HCT116 (cell line): ENCODE measurements around the gene CAPN13. TPM values are rescaled to one million over a fixed set of nuclear protein-coding genes. Genes with fewer than 3 reads are reported as not detected.

ENCODE experiments used
- ATAC-seq: fragments of 200-7000 bp; cut with Tn5 transposase; 2 replicates; pipeline ENCODE4 v1.9.1; 2020; ENCODE audit warnings: mild to moderate bottlenecking, moderate library complexity
- BruUV-seq: library from RNA; stranded (reverse); fragments of 400-500 nt; replicated peaks from 2 replicates; lab custom pipeline; 2021; lab: Mats Ljungman, UMichigan
- CTCF ChIA-PET: fragments of 300-600 bp; sonication (Branson Sonifier 250); formaldehyde crosslinking; loops from one replicate; lab custom pipeline; 2021; ENCODE audit warnings: antibody characterized with exemption; lab: Charles Lee
- POLR2A ChIA-PET: fragments of 300-600, 350-600 bp; sonication (Branson Sonifier 250); formaldehyde crosslinking; loops from one replicate; lab custom pipeline; 2021; ENCODE audit warnings: antibody characterized with exemption; lab: Charles Lee
- RAD21 ChIA-PET, 2 experiments: fragments of 300-600 bp; sonication (Branson Sonifier 250); formaldehyde crosslinking; loops; one replicate each; lab custom pipeline; 2023; ENCODE audit warnings: low total read pairs in 2 of 2; ENCODE audit not compliant: uncharacterized antibody in 2 of 2, unreplicated experiment in 2 of 2, low non-redundant PET in 1 of 2; lab: Charles Lee
- DNase-seq: peaks from one replicate; pipeline ENCODE4 v3.0.0-alpha.2; 2010; ENCODE audit warnings: low read depth, low spot score
- H2AFZ ChIP-seq: fragments of 200-600 bp; shearing (Covaris generic), sonication (generic); 2 replicates; pipeline ENCODE4 v1.6.1; 2017; ENCODE audit warnings: low read depth, mixed run types, mixed read lengths, antibody characterized with exemption, low read length; ENCODE audit not compliant: poor library complexity, severe bottlenecking
- H3K27ac ChIP-seq: 2 replicates; pipeline ENCODE4 v1.5.1; 2012; ENCODE audit warnings: low read depth, low read length
- H3K27me3 ChIP-seq: fragments of 200-600 bp; sonication (generic); 2 replicates; pipeline ENCODE4 v1.6.1; 2016; ENCODE audit warnings: mixed run types, low read length, mixed read lengths; ENCODE audit not compliant: insufficient read depth
- H3K36me3 ChIP-seq, 2 experiments: fragments of 200-500 bp in 1 of 2; fragments of 200-600 bp in 1 of 2; sonication (Bioruptor generic) in 1 of 2; sonication (generic) in 1 of 2; 2 replicates each; pipeline versions ENCODE4 v1.5.1 to v1.6.1; 2014 to 2016; ENCODE audit warnings: low read length in 2 of 2, inconsistent platforms in 1 of 2, mixed read lengths in 1 of 2, mixed run types in 1 of 2; ENCODE audit not compliant: insufficient read depth in 2 of 2, control insufficient read depth in 1 of 2
- H3K4me1 ChIP-seq, 2 experiments: fragments of 200-600 bp in 1 of 2; sonication (generic) in 1 of 2; 2 replicates each; pipeline versions ENCODE4 v1.5.1 to v1.6.1; 2012 to 2017; ENCODE audit warnings: low read length in 2 of 2, inconsistent platforms in 1 of 2, mild to moderate bottlenecking in 1 of 2, mixed read lengths in 1 of 2, mixed run types in 1 of 2, moderate library complexity in 1 of 2; ENCODE audit not compliant: insufficient read depth in 2 of 2, control insufficient read depth in 1 of 2
- H3K4me2 ChIP-seq: fragments of 200-600 bp; sonication (generic); 2 replicates; pipeline ENCODE4 v1.6.1; 2017; ENCODE audit warnings: mixed run types, low read length, mixed read lengths
- H3K4me3 ChIP-seq, 2 experiments: fragments of 200-600 bp in 1 of 2; sonication (generic) in 1 of 2; replicated peaks in 1 of 2; 2 replicates each; pipeline ENCODE4 v1.5.1; 2011 to 2016; ENCODE audit warnings: low read length in 2 of 2, control low read depth in 1 of 2, low read depth in 1 of 2, mild to moderate bottlenecking in 1 of 2, mixed read lengths in 1 of 2, mixed run types in 1 of 2
- H3K79me2 ChIP-seq: fragments of 200-600 bp; sonication (generic); 2 replicates; pipeline ENCODE4 v1.6.1; 2017; ENCODE audit warnings: mild to moderate bottlenecking, mixed run types, low read length, moderate library complexity, mixed read lengths; ENCODE audit not compliant: insufficient read depth
- H3K9ac ChIP-seq: fragments of 200-600 bp; sonication (generic); 2 replicates; pipeline ENCODE4 v1.6.1; 2016; ENCODE audit warnings: low read length, mixed read lengths
- H3K9me2 ChIP-seq: fragments of 200-600 bp; sonication (generic), shearing (Covaris generic); 2 replicates; pipeline ENCODE4 v1.6.1; 2017; ENCODE audit warnings: mixed run types, mild to moderate bottlenecking, moderate library complexity; ENCODE audit not compliant: insufficient read depth
- H3K9me3 ChIP-seq, 2 experiments: fragments of 200-500 bp in 1 of 2; fragments of 200-600 bp in 1 of 2; sonication (Bioruptor generic) in 1 of 2; sonication (generic) in 1 of 2; 2 replicates each; pipeline ENCODE4 v1.6.1; 2014 to 2017; ENCODE audit warnings: low read length in 2 of 2, mixed read lengths in 2 of 2, inconsistent platforms in 1 of 2, low read depth in 1 of 2, mild to moderate bottlenecking in 1 of 2, mixed run types in 1 of 2, moderate library complexity in 1 of 2; ENCODE audit not compliant: control insufficient read depth in 1 of 2, insufficient read depth in 1 of 2
- H4K20me1 ChIP-seq: fragments of 200-600 bp; sonication (generic), shearing (Covaris generic); 2 replicates; pipeline ENCODE4 v1.6.1; 2017; ENCODE audit warnings: mixed run types, mild to moderate bottlenecking, moderate library complexity; ENCODE audit not compliant: insufficient read depth
- CBX3 ChIP-seq: IDR thresholded peaks from 2 replicates; pipeline ENCODE4 v1.6.1; 2012; ENCODE audit warnings: low read depth
- CEBPB ChIP-seq: IDR thresholded peaks from 2 replicates; pipeline ENCODE4 v1.6.1; 2012; ENCODE audit warnings: low read depth
- ELF1 ChIP-seq: IDR thresholded peaks from 2 replicates; pipeline ENCODE4 v1.6.1; 2012; ENCODE audit warnings: low read depth, borderline replicate concordance
- EZH2 ChIP-seq: fragments of 200-600 bp; sonication (generic); IDR thresholded peaks from 2 replicates; pipeline ENCODE4 v1.6.1; 2017; ENCODE audit warnings: antibody characterized with exemption, mixed run types
- EZH2phosphoT487 ChIP-seq: fragments of 200-600 bp; IDR thresholded peaks from 2 replicates; pipeline ENCODE4 v1.6.1; 2018; ENCODE audit warnings: antibody characterized with exemption, borderline replicate concordance
- JUND ChIP-seq: IDR thresholded peaks from 2 replicates; pipeline ENCODE4 v1.6.1; 2012
- POLR2A ChIP-seq: IDR thresholded peaks from 2 replicates; pipeline ENCODE4 v1.7.0; 2011; ENCODE audit warnings: borderline replicate concordance; ENCODE audit not compliant: insufficient read depth, insufficient read length; ENCODE audit errors: extremely low read depth
- POLR2AphosphoS5 ChIP-seq: IDR thresholded peaks from 2 replicates; pipeline ENCODE4 v1.6.1; 2011; ENCODE audit warnings: mild to moderate bottlenecking, low read depth, low read length, moderate library complexity
- RAD21 ChIP-seq: IDR thresholded peaks from 2 replicates; pipeline ENCODE4 v1.6.1; 2012; ENCODE audit warnings: low read depth, mild to moderate bottlenecking
- SP1 ChIP-seq: IDR thresholded peaks from 2 replicates; pipeline ENCODE4 v1.6.1; 2012; ENCODE audit warnings: low read depth
- SRF ChIP-seq: IDR thresholded peaks from 2 replicates; pipeline ENCODE4 v1.6.1; 2012; ENCODE audit warnings: low read depth
- TCF7L2 ChIP-seq: IDR thresholded peaks from 2 replicates; pipeline ENCODE4 v1.7.0; 2011; ENCODE audit warnings: borderline replicate concordance, inconsistent platforms; ENCODE audit not compliant: insufficient read depth, insufficient read length; ENCODE audit errors: extremely low read depth
- ZFX ChIP-seq: fragments of 450-650 bp; IDR thresholded peaks from 2 replicates; pipeline ENCODE4 v1.6.1; 2017
- ZNF274 ChIP-seq: fragments of 200-500 bp; sonication (Bioruptor generic); IDR thresholded peaks from 2 replicates; pipeline ENCODE4 v1.6.1; 2014; ENCODE audit warnings: mild to moderate bottlenecking, low read depth, low read length, inconsistent platforms
- intact Hi-C: fragments of 100-400 bp; cut with micrococcal nuclease; formaldehyde crosslinking; loops from 2 replicates; pipeline ENCODE4 v1.10.0; 2022
- total RNA-seq: library from RNA; stranded (reverse); gene quantifications from one replicate; pipeline ENCODE4 v1.2.1, GENCODE V29; 2021; ENCODE audit not compliant: unreplicated experiment
- TF ChIP-seq, protein P1 (sequence below), 3 experiments: fragments of 200-600 bp in 1 of 3; sonication (generic) in 1 of 3; IDR thresholded peaks in 2 of 3; conservative IDR thresholded peaks in 1 of 3; 2 replicates each; pipeline ENCODE4 v1.5.1; 2012 to 2017; ENCODE audit warnings: low read depth in 2 of 3, low read length in 2 of 3, antibody characterized with exemption in 1 of 3, borderline replicate concordance in 1 of 3, control low read depth in 1 of 3, mild to moderate bottlenecking in 1 of 3, mixed read lengths in 1 of 3, mixed run types in 1 of 3, moderate library complexity in 1 of 3; ENCODE audit not compliant: insufficient read depth in 1 of 3
- TF ChIP-seq, protein P2 (sequence below): IDR thresholded peaks from 2 replicates; pipeline ENCODE4 v1.6.1; 2012
- TF ChIP-seq, protein P3 (sequence below): IDR thresholded peaks from 2 replicates; pipeline ENCODE4 v1.6.1; 2012; ENCODE audit warnings: low read depth

Gene CAPN13
- total RNA-seq, 1 experiment from 2014 or later = 0.25 TPM

DNA sequence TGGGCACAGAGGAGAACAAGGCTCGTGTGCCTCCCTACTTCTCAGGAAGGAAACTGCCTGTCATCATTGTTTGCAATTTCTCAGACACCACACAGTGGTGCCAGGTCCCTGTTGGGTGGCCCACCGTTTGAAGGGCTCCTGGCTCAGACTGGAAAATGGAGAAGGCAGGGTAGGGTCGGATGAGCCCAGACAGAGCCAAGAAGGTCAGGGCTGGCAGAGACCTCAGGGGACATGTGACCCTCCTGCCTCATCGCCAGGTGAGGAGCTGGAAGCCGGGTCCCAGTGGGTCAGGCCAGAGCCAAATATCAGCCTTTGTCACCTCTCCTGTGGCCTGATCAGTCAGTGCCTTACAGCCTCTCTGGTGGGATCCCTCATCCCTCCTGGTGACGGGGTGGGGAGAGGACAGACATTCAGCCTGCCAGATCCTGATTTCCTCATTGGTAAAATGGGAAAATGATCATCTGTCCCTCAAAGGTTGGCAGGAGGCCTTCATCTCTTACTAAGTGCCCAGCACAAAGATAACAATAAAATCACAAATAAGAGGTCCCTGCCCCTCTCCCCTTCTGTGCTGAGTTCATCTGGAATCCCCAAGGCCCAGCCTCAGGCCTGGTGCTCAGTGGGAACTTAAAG lies 117.6 kb downstream of the CAPN13 start:
- Histone ChIP-seq H3K79me2 (no peaks in the 10 kb centered on the region), H3K36me3 (no peaks in the 10 kb centered on the region), H3K9me2 (no peaks in the 10 kb centered on the region), H3K27ac (no peak overlapping the region), H3K9ac (no peak overlapping the region), H3K4me1 (no peaks in the 10 kb centered on the region), H3K4me3 (no peak overlapping the region), H3K27me3 (no peaks in the 10 kb centered on the region), H2AFZ (no peak overlapping the region), H3K9me3 (no peaks in the 10 kb centered on the region), H3K4me2 (no peak overlapping the region), H4K20me1 (no peaks in the 10 kb centered on the region)
- BruUV-seq = no TSS peak
- ChIA-PET CTCF (no interaction called here), RAD21 (no interaction called here), POLR2A (no interaction called here)
- no peak for TF ChIP-seq ZFX
- no peak for TF ChIP-seq POLR2AphosphoS5
- TF ChIP-seq, protein P1, sequence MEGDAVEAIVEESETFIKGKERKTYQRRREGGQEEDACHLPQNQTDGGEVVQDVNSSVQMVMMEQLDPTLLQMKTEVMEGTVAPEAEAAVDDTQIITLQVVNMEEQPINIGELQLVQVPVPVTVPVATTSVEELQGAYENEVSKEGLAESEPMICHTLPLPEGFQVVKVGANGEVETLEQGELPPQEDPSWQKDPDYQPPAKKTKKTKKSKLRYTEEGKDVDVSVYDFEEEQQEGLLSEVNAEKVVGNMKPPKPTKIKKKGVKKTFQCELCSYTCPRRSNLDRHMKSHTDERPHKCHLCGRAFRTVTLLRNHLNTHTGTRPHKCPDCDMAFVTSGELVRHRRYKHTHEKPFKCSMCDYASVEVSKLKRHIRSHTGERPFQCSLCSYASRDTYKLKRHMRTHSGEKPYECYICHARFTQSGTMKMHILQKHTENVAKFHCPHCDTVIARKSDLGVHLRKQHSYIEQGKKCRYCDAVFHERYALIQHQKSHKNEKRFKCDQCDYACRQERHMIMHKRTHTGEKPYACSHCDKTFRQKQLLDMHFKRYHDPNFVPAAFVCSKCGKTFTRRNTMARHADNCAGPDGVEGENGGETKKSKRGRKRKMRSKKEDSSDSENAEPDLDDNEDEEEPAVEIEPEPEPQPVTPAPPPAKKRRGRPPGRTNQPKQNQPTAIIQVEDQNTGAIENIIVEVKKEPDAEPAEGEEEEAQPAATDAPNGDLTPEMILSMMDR (IDR thresholded peaks at IDR 0.05 in 2 of 3, conservative IDR thresholded peaks at IDR 0.05 in 1 of 3; ENCODE audit: borderline replicate concordance in 1 of 3, insufficient read depth in 1 of 3, low read depth in 2 of 3, low read length in 2 of 3) = no peak
- no peak for TF ChIP-seq EZH2phosphoT487
- TF ChIP-seq RAD21 = no peak
- TF ChIP-seq CEBPB = no peak
- TF ChIP-seq CBX3 = no peak
- no peak for TF ChIP-seq SP1
- TF ChIP-seq, protein P2, sequence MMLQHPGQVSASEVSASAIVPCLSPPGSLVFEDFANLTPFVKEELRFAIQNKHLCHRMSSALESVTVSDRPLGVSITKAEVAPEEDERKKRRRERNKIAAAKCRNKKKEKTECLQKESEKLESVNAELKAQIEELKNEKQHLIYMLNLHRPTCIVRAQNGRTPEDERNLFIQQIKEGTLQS = no peak
- TF ChIP-seq JUND = no peak
- no peak for TF ChIP-seq ZNF274
- TF ChIP-seq TCF7L2 = no peak
- TF ChIP-seq POLR2A = no peak
- no peak for TF ChIP-seq ELF1
- TF ChIP-seq SRF = no peak
- TF ChIP-seq, protein P3, sequence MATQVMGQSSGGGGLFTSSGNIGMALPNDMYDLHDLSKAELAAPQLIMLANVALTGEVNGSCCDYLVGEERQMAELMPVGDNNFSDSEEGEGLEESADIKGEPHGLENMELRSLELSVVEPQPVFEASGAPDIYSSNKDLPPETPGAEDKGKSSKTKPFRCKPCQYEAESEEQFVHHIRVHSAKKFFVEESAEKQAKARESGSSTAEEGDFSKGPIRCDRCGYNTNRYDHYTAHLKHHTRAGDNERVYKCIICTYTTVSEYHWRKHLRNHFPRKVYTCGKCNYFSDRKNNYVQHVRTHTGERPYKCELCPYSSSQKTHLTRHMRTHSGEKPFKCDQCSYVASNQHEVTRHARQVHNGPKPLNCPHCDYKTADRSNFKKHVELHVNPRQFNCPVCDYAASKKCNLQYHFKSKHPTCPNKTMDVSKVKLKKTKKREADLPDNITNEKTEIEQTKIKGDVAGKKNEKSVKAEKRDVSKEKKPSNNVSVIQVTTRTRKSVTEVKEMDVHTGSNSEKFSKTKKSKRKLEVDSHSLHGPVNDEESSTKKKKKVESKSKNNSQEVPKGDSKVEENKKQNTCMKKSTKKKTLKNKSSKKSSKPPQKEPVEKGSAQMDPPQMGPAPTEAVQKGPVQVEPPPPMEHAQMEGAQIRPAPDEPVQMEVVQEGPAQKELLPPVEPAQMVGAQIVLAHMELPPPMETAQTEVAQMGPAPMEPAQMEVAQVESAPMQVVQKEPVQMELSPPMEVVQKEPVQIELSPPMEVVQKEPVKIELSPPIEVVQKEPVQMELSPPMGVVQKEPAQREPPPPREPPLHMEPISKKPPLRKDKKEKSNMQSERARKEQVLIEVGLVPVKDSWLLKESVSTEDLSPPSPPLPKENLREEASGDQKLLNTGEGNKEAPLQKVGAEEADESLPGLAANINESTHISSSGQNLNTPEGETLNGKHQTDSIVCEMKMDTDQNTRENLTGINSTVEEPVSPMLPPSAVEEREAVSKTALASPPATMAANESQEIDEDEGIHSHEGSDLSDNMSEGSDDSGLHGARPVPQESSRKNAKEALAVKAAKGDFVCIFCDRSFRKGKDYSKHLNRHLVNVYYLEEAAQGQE = no peak
- TF ChIP-seq EZH2 = no peak
- intact Hi-C loops = no loop called here
- ATAC-seq = no peak
- DNase-seq = no peak
